Kasumi-1 (cell line): Measurements from ENCODE around the gene CDH4.

Source experiments
- DNase-seq, 2 experiments: peaks; one replicate each; lab custom pipeline; 2025; lab: John Stamatoyannopoulos, UW

CDH4 gene

GRCh38 chr20:61537239-61538182, 285.4 kb downstream of the CDH4 start:
- no peak for DNase-seq

GRCh38 chr20:61538183-61538942, 286.3 kb downstream of the CDH4 start:
- no peak for DNase-seq

- DNase-seq = no peak
Measured at GRCh38 chr20:61538943-61539265, 286.8 kb downstream of the CDH4 start.

GRCh38 chr20:61539706-61540360, 287.8 kb downstream of the CDH4 start:
- DNase-seq = no peak

GRCh38 chr20:61541537-61541936, 289.5 kb downstream of the CDH4 start:
- no peak for DNase-seq

GRCh38 chr20:61543086-61543485, 291.0 kb downstream of the CDH4 start:
- no peak for DNase-seq

- DNase-seq = no peak
Measured at GRCh38 chr20:61543931-61544745, 292.1 kb downstream of the CDH4 start.

- DNase-seq = no peak
Measured at GRCh38 chr20:61544910-61545889, 293.1 kb downstream of the CDH4 start.

GRCh38 chr20:61546641-61547040, 294.6 kb downstream of the CDH4 start:
- no peak for DNase-seq

- no peak for DNase-seq
Measured at GRCh38 chr20:61548069-61548468, 296.0 kb downstream of the CDH4 start.

- DNase-seq = no peak
Measured at GRCh38 chr20:61549865-61550264, 297.8 kb downstream of the CDH4 start.

- no peak for DNase-seq
Measured at GRCh38 chr20:61551401-61551800, 299.3 kb downstream of the CDH4 start.

GRCh38 chr20:61554617-61555016, 302.6 kb downstream of the CDH4 start:
- no peak for DNase-seq

- DNase-seq = no peak
Measured at GRCh38 chr20:61555566-61555965, 303.5 kb downstream of the CDH4 start.

GRCh38 chr20:61556111-61556510, 304.1 kb downstream of the CDH4 start:
- no peak for DNase-seq

GRCh38 chr20:61556673-61557072, 304.6 kb downstream of the CDH4 start:
- no peak for DNase-seq

GRCh38 chr20:61557621-61558020, 305.6 kb downstream of the CDH4 start:
- DNase-seq = no peak

- DNase-seq = no peak
Measured at GRCh38 chr20:61558726-61559125, 306.7 kb downstream of the CDH4 start.

- DNase-seq = no peak
Measured at GRCh38 chr20:61559706-61560315, 307.8 kb downstream of the CDH4 start.

- no peak for DNase-seq
Measured at GRCh38 chr20:61560361-61560853, 308.3 kb downstream of the CDH4 start.
